Measurements from ENCODE around the gene KIAA2012. TPM values are rescaled to one million over a fixed set of nuclear protein-coding genes. Genes with fewer than 3 reads are reported as not detected.

The KIAA2012 gene
- polyA plus RNA-seq, 1 donor (not counting 4 experiments of a cell fraction or from before 2014, with no cell fraction given): not detected

GRCh38 chr2:202133200-202133908 lies 60.3 kb downstream of the KIAA2012 start:
- H3K4me1 ChIP-seq (ENCODE audit: control insufficient read depth, extremely low read depth, insufficient read depth, low read length): no peaks in the 10 kb centered on the region
- H3K4me2 ChIP-seq (ENCODE audit: control insufficient read depth, extremely low read depth, insufficient read depth, low read depth, low read length): no peak overlapping the region
- no peak overlapping the region for H3K9ac ChIP-seq (ENCODE audit: control insufficient read depth, extremely low read depth, insufficient read depth, low read length)
- FAIRE-seq (no peak), DNase-seq (ENCODE audit: low read depth, low spot score) (no peak)
- dilution Hi-C loops (cut with MboI; ENCODE audit: extremely low pct_ligation_motif_present, low sequenced_read_pairs): no loop called here
- no peak overlapping the region for H2AFZ ChIP-seq (ENCODE audit: control insufficient read depth, low read length)
- H3K27ac ChIP-seq (ENCODE audit: control insufficient read depth, insufficient read depth, low read length): no peak overlapping the region
- H3K36me3 ChIP-seq (ENCODE audit: control insufficient read depth in 2 of 2, extremely low read depth in 1 of 2, insufficient read depth in 2 of 2, low read length in 2 of 2): no peaks in the 10 kb centered on the region
- H3K27me3 ChIP-seq (ENCODE audit: control insufficient read depth, extremely low read depth, insufficient read depth, low read length): no peaks in the 10 kb centered on the region
- H4K20me1 ChIP-seq (ENCODE audit: control insufficient read depth, extremely low read depth, insufficient read depth, low read length): no peaks in the 10 kb centered on the region
- H3K79me2 ChIP-seq (ENCODE audit: control insufficient read depth, insufficient read depth, low read length): no peaks in the 10 kb centered on the region
- H3K4me3 ChIP-seq (ENCODE audit: control insufficient read depth in 2 of 3, extremely low read depth in 1 of 3, insufficient read depth in 2 of 3, low read depth in 1 of 3, low read length in 3 of 3): no peak overlapping the region
- H3K9me3 ChIP-seq (ENCODE audit: control insufficient read depth, low read depth, low read length): no peaks in the 10 kb centered on the region
- H3K9me1 ChIP-seq (ENCODE audit: control insufficient read depth, extremely low read depth, insufficient read depth, low read length): no peaks in the 10 kb centered on the region
- TF ChIP-seq EZH2 (IDR thresholded peaks at IDR 0.05; ENCODE audit: low read length) (no peak), CTCF (optimal IDR thresholded peaks at IDR 0.05 in 1 of 3, IDR thresholded peaks at IDR 0.05 in 1 of 3, conservative IDR thresholded peaks at IDR 0.05 in 1 of 3; ENCODE audit: extremely low read depth in 1 of 3, insufficient read depth in 2 of 3, low read length in 3 of 3) (no peak)

- no peaks in the 10 kb centered on the region for H4K20me1 ChIP-seq (ENCODE audit: control insufficient read depth, extremely low read depth, insufficient read depth, low read length)
- H3K27me3 ChIP-seq (ENCODE audit: control insufficient read depth, extremely low read depth, insufficient read depth, low read length): no peaks in the 10 kb centered on the region
- no peaks in the 10 kb centered on the region for H3K79me2 ChIP-seq (ENCODE audit: control insufficient read depth, insufficient read depth, low read length)
- H3K9ac ChIP-seq (ENCODE audit: control insufficient read depth, extremely low read depth, insufficient read depth, low read length): no peak overlapping the region
- H2AFZ ChIP-seq (ENCODE audit: control insufficient read depth, low read length): no peak overlapping the region
- no peak overlapping the region for H3K27ac ChIP-seq (ENCODE audit: control insufficient read depth, insufficient read depth, low read length)
- no peaks in the 10 kb centered on the region for H3K9me3 ChIP-seq (ENCODE audit: control insufficient read depth, low read depth, low read length)
- no peaks in the 10 kb centered on the region for H3K36me3 ChIP-seq (ENCODE audit: control insufficient read depth in 2 of 2, extremely low read depth in 1 of 2, insufficient read depth in 2 of 2, low read length in 2 of 2)
- H3K4me2 ChIP-seq (ENCODE audit: control insufficient read depth, extremely low read depth, insufficient read depth, low read depth, low read length): no peak overlapping the region
- no peaks in the 10 kb centered on the region for H3K4me1 ChIP-seq (ENCODE audit: control insufficient read depth, extremely low read depth, insufficient read depth, low read length)
- DNase-seq (ENCODE audit: low read depth, low spot score): no peak
- dilution Hi-C loops (cut with MboI; ENCODE audit: extremely low pct_ligation_motif_present, low sequenced_read_pairs): no loop called here
- H3K4me3 ChIP-seq (ENCODE audit: control insufficient read depth in 2 of 3, extremely low read depth in 1 of 3, insufficient read depth in 2 of 3, low read depth in 1 of 3, low read length in 3 of 3): no peak overlapping the region
- no peaks in the 10 kb centered on the region for H3K9me1 ChIP-seq (ENCODE audit: control insufficient read depth, extremely low read depth, insufficient read depth, low read length)
- no peak for TF ChIP-seq CTCF (optimal IDR thresholded peaks at IDR 0.05 in 1 of 3, IDR thresholded peaks at IDR 0.05 in 1 of 3, conservative IDR thresholded peaks at IDR 0.05 in 1 of 3; ENCODE audit: extremely low read depth in 1 of 3, insufficient read depth in 2 of 3, low read length in 3 of 3)
- TF ChIP-seq EZH2 (IDR thresholded peaks at IDR 0.05; ENCODE audit: low read length): no peak
- no peak for FAIRE-seq
Observed at GRCh38 chr2:202133909-202134265, 60.8 kb downstream of the KIAA2012 start.
